PC-9 (cell line): ENCODE results near the gene RNF126. TPM values are rescaled to one million over a fixed set of nuclear protein-coding genes. Genes with fewer than 3 reads are reported as not detected.

Source experiments
- BruUV-seq: library from RNA; stranded (reverse); fragments of 400-500 nt; replicated peaks from 2 replicates; lab custom pipeline; 2021; lab: Mats Ljungman, UMichigan
- CTCF ChIA-PET: fragments of 300-600 bp; sonication (Branson Sonifier 250); formaldehyde crosslinking; loops from one replicate; lab custom pipeline; 2022; ENCODE audit warnings: antibody characterized with exemption; lab: Charles Lee
- POLR2A ChIA-PET: fragments of 300-600 bp; sonication (Branson Sonifier 250); formaldehyde crosslinking; loops from one replicate; lab custom pipeline; 2022; ENCODE audit warnings: antibody characterized with exemption; ENCODE audit not compliant: unreplicated experiment; lab: Charles Lee
- DNase-seq, 2 experiments: peaks; one replicate each; pipeline versions ENCODE4 v3.0.0 to v3.0.0-alpha.2; 2015 to 2022; ENCODE audit warnings: mixed read lengths in 1 of 2
- H2AFZ ChIP-seq: fragments of 200-600 bp; sonication (generic); 2 replicates; pipeline ENCODE4 v1.8.1; 2017; ENCODE audit warnings: antibody characterized with exemption
- H3F3A ChIP-seq: fragments of 200-600 bp; sonication (generic); 2 replicates; pipeline ENCODE4 v1.8.1; 2017; ENCODE audit warnings: antibody characterized with exemption, mild to moderate bottlenecking, low read depth; ENCODE audit not compliant: insufficient read depth
- H3K27ac ChIP-seq: fragments of 200-600 bp; sonication (generic); 2 replicates; pipeline ENCODE4 v1.6.1; 2016; ENCODE audit warnings: mixed run types
- H3K27me3 ChIP-seq: fragments of 200-600 bp; sonication (generic); 2 replicates; pipeline ENCODE4 v1.6.1; 2016; ENCODE audit warnings: low read depth, mixed run types; ENCODE audit not compliant: insufficient read depth
- H3K36me3 ChIP-seq: fragments of 200-600 bp; sonication (generic); 2 replicates; pipeline ENCODE4 v1.6.1; 2016; ENCODE audit warnings: low read depth, mixed run types
- H3K4me1 ChIP-seq: fragments of 200-600 bp; sonication (generic); replicated peaks from 2 replicates; pipeline ENCODE4 v1.6.1; 2016; ENCODE audit warnings: mixed run types; ENCODE audit not compliant: insufficient read depth
- H3K4me2 ChIP-seq: fragments of 200-600 bp; sonication (generic); 2 replicates; pipeline ENCODE4 v1.6.1; 2017; ENCODE audit warnings: mixed run types
- H3K4me3 ChIP-seq: fragments of 200-600 bp; sonication (generic); 2 replicates; pipeline ENCODE4 v1.6.1; 2016; ENCODE audit warnings: mixed run types
- H3K79me2 ChIP-seq: fragments of 200-600 bp; sonication (generic); 2 replicates; pipeline ENCODE4 v1.6.1; 2017; ENCODE audit warnings: low read depth, mixed run types
- H3K9me2 ChIP-seq: fragments of 200-600 bp; sonication (generic); 2 replicates; pipeline ENCODE4 v1.8.1; 2017; ENCODE audit warnings: mild to moderate bottlenecking; ENCODE audit not compliant: insufficient read depth
- H3K9me3 ChIP-seq: fragments of 200-600 bp; sonication (generic); 2 replicates; pipeline ENCODE4 v1.8.1; 2016; ENCODE audit warnings: low read depth; ENCODE audit not compliant: insufficient read depth
- H4K20me1 ChIP-seq: fragments of 200-600 bp; sonication (generic); 2 replicates; pipeline ENCODE4 v1.8.1; 2017; ENCODE audit not compliant: insufficient read depth
- EZH2 ChIP-seq: fragments of 200-600 bp; sonication (generic); IDR thresholded peaks from 2 replicates; pipeline ENCODE4 v1.8.0; 2017; ENCODE audit warnings: antibody characterized with exemption, low read depth
- intact Hi-C: fragments of 100-400 bp; cut with micrococcal nuclease; formaldehyde crosslinking; loops from one replicate; pipeline ENCODE4 v1.10.0; 2022; ENCODE audit not compliant: unreplicated experiment
- total RNA-seq: library from RNA; stranded (reverse); gene quantifications from 2 replicates; pipeline ENCODE4 v1.2.3, GENCODE V29; 2021
- TF ChIP-seq, protein P1 (sequence below): fragments of 200-600 bp; sonication (generic); conservative IDR thresholded peaks from 2 replicates; pipeline ENCODE4 v1.6.1; 2017; ENCODE audit warnings: mixed run types, antibody characterized with exemption, mild to moderate bottlenecking, moderate library complexity

RNF126 gene
- total RNA-seq, 1 experiment from 2014 or later = 54.4 TPM

DNA sequence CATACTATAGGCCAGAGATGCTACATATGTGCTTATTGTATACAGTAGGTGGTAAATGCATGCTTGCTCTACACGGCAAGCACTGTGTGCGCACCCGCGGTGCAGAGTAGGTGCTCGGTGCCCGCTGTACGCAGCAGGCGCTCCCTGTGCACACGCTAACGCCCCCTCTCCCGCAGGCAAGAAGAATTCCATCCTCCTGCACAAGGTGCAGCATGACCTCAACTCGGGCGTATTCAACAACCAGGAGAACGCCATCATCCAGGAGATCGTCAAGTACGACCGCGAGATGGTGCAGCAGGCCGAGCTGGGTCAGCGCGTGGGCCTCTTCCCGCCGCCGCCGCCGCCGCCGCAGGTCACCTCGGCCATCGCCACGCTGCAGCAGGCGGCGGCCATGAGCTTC, 47.4 kb downstream of the RNF126 start:
- TF ChIP-seq, protein P1, sequence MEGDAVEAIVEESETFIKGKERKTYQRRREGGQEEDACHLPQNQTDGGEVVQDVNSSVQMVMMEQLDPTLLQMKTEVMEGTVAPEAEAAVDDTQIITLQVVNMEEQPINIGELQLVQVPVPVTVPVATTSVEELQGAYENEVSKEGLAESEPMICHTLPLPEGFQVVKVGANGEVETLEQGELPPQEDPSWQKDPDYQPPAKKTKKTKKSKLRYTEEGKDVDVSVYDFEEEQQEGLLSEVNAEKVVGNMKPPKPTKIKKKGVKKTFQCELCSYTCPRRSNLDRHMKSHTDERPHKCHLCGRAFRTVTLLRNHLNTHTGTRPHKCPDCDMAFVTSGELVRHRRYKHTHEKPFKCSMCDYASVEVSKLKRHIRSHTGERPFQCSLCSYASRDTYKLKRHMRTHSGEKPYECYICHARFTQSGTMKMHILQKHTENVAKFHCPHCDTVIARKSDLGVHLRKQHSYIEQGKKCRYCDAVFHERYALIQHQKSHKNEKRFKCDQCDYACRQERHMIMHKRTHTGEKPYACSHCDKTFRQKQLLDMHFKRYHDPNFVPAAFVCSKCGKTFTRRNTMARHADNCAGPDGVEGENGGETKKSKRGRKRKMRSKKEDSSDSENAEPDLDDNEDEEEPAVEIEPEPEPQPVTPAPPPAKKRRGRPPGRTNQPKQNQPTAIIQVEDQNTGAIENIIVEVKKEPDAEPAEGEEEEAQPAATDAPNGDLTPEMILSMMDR = no peak
- no peak for TF ChIP-seq EZH2
- H3K4me2 ChIP-seq = no peak overlapping the region
- H3K27ac ChIP-seq = no peak overlapping the region
- no peaks in the 10 kb centered on the region for H4K20me1 ChIP-seq
- H3K9me2 ChIP-seq = no peaks in the 10 kb centered on the region
- DNase-seq = no peak
- intact Hi-C loops = no loop called here
- H3K4me1 ChIP-seq = no peaks in the 10 kb centered on the region
- no peaks in the 10 kb centered on the region for H3K36me3 ChIP-seq
- H3K27me3 ChIP-seq = no peaks in the 10 kb centered on the region
- no peak overlapping the region for H2AFZ ChIP-seq
- H3F3A ChIP-seq = no peaks in the 10 kb centered on the region; the same call in 1 of the 2 replicates
- CTCF ChIA-PET = no interaction called here
- POLR2A ChIA-PET = no interaction called here
- no peaks in the 10 kb centered on the region for H3K79me2 ChIP-seq
- no peaks in the 10 kb centered on the region for H3K9me3 ChIP-seq
- BruUV-seq = no TSS peak
- H3K4me3 ChIP-seq = no peak overlapping the region

- H3K27ac ChIP-seq = no peak overlapping the region
- DNase-seq = no peak
- H3K27me3 ChIP-seq = no peaks in the 10 kb centered on the region
- H3K4me1 ChIP-seq = no peaks in the 10 kb centered on the region
- TF ChIP-seq, protein P1 = no peak
- no peak for TF ChIP-seq EZH2
- H3K36me3 ChIP-seq = no peaks in the 10 kb centered on the region
- H3K79me2 ChIP-seq = no peaks in the 10 kb centered on the region
- H3K9me2 ChIP-seq = no peaks in the 10 kb centered on the region
- ChIA-PET CTCF (no interaction called here), POLR2A (no interaction called here)
- H3K4me2 ChIP-seq = no peak overlapping the region
- no TSS peak for BruUV-seq
- no peaks in the 10 kb centered on the region for H4K20me1 ChIP-seq
- H3K9me3 ChIP-seq = no peaks in the 10 kb centered on the region
- no peaks in the 10 kb centered on the region; the same call in 1 of the 2 replicates for H3F3A ChIP-seq
- no peak overlapping the region for H2AFZ ChIP-seq
- H3K4me3 ChIP-seq = no peak overlapping the region
- intact Hi-C loops = no loop called here
Measured at GRCh38 chr19:613732-614567, 49.1 kb downstream of the RNF126 start.

DNA sequence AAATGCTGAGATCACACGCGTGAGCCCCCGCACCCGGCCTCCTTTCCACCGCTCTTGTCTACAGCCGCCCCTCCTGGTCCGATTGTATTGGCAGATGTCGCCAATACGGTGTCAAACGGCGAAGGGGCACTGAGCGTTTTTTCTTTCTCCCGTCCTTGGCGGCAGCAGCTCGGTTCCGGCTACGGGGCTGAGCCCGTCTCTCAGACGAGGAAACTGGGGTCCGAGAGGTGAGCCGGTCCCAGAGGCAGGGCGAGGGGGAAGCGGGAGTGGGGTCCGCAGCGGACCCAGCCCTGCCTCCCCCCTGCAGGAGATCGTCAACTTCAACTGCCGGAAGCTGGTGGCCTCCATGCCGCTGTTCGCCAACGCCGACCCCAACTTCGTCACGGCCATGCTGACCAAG, 50.1 kb downstream of the RNF126 start:
- intact Hi-C loops = no loop called here
- TF ChIP-seq EZH2 = no peak
- TF ChIP-seq, protein P1 = no peak
- Histone ChIP-seq H3F3A (no peaks in the 10 kb centered on the region; the same call in 1 of the 2 replicates), H3K9me2 (no peaks in the 10 kb centered on the region), H3K4me1 (no peaks in the 10 kb centered on the region), H3K27me3 (no peaks in the 10 kb centered on the region), H3K79me2 (no peaks in the 10 kb centered on the region), H4K20me1 (no peaks in the 10 kb centered on the region), H3K36me3 (no peaks in the 10 kb centered on the region), H3K4me3 (no peak overlapping the region), H3K27ac (no peak overlapping the region), H2AFZ (no peak overlapping the region), H3K9me3 (no peaks in the 10 kb centered on the region), H3K4me2 (no peak overlapping the region)
- DNase-seq = no peak
- CTCF ChIA-PET = no interaction called here
- no TSS peak for BruUV-seq
- POLR2A ChIA-PET = no interaction called here
